GM19240 (cell line): ENCODE data around the gene ARID2.

Experiments
- DNase-seq: peaks from one replicate; pipeline ENCODE4 v3.0.0; 2011; ENCODE audit warnings: low spot score; ENCODE audit not compliant: insufficient read length

The ARID2 gene, protein sequence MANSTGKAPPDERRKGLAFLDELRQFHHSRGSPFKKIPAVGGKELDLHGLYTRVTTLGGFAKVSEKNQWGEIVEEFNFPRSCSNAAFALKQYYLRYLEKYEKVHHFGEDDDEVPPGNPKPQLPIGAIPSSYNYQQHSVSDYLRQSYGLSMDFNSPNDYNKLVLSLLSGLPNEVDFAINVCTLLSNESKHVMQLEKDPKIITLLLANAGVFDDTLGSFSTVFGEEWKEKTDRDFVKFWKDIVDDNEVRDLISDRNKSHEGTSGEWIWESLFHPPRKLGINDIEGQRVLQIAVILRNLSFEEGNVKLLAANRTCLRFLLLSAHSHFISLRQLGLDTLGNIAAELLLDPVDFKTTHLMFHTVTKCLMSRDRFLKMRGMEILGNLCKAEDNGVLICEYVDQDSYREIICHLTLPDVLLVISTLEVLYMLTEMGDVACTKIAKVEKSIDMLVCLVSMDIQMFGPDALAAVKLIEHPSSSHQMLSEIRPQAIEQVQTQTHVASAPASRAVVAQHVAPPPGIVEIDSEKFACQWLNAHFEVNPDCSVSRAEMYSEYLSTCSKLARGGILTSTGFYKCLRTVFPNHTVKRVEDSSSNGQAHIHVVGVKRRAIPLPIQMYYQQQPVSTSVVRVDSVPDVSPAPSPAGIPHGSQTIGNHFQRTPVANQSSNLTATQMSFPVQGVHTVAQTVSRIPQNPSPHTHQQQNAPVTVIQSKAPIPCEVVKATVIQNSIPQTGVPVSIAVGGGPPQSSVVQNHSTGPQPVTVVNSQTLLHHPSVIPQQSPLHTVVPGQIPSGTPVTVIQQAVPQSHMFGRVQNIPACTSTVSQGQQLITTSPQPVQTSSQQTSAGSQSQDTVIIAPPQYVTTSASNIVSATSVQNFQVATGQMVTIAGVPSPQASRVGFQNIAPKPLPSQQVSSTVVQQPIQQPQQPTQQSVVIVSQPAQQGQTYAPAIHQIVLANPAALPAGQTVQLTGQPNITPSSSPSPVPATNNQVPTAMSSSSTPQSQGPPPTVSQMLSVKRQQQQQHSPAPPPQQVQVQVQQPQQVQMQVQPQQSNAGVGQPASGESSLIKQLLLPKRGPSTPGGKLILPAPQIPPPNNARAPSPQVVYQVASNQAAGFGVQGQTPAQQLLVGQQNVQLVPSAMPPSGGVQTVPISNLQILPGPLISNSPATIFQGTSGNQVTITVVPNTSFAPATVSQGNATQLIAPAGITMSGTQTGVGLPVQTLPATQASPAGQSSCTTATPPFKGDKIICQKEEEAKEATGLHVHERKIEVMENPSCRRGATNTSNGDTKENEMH (N-terminal part only)

DNA sequence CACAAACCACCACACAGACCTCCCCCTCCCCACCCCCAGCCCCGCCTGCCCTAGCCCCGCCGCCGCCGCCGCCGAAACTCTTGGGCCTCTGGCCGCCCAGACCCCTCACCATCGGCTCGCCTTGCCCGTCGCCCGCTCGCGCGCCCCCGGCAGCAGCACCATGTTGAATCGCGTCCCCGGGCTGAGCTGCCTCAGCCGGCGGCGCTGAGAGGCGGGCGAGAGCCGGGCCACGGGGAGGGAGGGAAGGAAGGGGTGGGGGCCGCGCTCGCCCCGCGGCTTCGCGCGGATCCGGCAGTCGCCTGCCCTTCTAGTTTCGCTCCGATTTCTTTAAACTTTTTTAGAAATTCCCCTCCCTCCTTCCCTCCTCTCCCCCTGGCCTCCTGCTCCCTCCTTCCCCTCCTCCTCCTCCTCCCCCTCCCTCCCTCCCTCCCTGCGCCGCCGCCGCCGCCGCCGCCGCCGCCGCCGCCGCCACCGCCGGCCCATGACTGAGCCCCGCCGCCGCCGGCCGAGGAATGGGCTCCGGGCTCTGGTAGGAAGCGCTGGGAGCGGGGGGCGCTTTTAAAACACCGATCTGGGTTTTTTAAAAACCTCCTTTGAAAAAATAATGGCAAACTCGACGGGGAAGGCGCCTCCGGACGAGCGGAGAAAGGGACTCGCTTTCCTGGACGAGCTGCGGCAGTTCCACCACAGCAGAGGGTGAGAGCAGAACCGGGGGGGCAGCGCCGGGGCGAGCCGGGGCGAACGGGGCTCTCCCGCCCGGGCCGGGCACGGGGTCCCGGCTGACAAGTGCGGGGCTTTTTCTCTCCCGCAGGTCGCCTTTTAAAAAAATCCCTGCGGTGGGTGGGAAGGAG lies at the start of gene ARID2:
Gene ARID2, plus strand, starts transcription at position 474 of the 851 bp plus-strand sequence. Its CDS starts 131 bp downstream, at position 605.
- DNase-seq = peak; percentile 5

- DNase-seq = no peak
Measured at GRCh38 chr12:45680362-45680761, 49.1 kb upstream of the ARID2 start.

DNA sequence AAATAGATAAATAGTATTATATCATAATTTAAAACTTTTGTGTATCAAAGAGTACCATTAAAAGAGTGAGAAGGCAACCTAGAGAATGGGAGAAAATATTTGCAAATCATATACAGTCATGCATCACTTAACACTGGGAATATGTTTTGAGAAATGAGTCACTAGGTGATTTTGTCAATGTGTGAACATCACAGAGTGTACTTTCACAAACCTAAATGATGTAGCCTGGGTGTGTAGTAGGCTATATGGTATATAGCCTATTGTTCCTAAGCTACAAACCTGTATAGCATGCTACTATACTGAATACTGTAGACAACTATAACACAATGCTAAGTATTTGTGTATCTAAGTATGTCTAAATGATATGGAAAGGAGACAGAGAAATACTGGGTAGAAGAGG lies 48.0 kb upstream of the ARID2 start:
- no peak for DNase-seq

DNA sequence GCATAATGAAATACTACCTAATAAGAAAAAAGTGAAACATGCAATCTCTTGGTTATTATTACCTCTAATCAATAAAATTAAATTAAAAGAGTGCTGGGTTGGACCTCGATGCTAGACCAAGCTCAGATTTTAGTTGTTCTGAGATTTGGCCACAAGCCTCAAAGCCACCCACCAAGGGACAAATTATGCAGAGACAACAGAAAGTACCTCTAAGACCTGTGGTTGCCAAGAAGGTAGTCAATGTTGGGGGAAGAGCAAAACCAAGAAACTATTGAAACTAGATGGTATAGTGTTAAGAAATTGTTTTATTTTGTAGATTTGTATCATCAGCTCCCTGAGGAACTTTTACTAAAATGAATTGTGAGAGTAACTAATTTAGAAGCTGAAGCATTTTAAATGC lies 43.8 kb upstream of the ARID2 start:
- DNase-seq = no peak

DNA sequence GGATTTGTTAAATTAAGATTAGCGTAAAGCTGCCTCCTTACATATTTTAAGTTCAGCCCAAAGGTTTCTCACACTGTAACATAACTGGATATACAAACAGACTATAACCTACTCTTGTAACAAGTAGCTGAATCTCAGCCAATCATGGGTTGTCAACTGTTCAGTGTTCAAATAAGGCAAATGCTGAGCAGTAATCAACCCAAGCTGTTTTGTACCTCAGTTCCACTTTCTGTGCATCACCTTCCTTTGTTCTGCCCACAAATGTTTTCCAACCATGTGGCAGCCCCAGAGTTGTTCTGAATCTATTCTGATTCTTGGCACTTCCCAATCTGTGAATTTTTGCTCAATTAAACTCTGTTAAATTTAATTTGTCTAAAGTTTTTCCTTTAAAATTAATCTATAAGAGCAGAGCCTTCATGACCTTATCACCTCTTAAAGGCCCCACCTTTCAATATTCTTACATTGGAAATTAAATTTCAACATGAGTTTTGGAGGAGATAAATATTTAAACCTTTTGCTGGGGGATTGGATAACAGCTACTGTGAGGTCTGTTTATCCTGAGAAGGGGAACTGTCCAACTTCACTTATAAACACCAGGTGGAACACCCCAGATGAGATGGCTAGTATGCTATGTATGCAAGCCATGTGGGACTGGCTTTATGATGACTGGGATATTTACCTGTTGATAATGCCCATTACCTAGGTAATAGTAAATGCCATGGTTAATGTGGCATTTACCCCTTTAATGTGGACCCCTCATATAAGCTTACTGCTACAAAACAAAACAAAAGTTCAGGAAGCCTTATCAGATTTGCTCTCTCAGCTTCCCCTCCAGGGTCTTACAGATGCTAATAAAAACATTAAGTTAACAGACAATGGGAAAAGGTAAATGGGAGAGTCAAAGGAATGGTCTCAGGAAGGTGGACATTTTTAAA lies 42.2 kb upstream of the ARID2 start:
- no peak for DNase-seq

- DNase-seq = no peak
Measured at GRCh38 chr12:45688183-45688582, 41.3 kb upstream of the ARID2 start.

GRCh38 chr12:45695035-45695434 lies 34.5 kb upstream of the ARID2 start:
- DNase-seq = no peak

- DNase-seq = no peak
Measured at GRCh38 chr12:45695606-45696005, 33.9 kb upstream of the ARID2 start.

DNA sequence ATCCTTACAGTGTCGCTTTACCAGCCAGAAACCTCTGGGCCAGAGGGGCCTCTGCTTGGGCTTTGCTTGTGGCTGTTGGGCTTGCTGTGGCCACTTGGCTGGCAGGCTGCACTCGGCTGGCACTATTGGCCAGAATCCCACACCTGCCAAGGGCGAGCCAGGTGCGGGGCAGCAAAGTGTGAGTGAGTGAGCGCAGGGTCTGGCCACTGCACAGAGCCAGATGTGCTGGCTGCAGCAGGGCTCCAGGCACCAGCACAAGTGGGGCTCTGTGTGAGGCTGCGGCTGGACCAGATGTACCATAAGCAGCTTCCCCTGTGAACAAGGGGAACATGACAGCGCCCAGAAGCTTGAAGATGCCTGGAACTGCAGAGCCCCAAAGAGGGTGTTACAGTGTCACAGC lies 33.5 kb upstream of the ARID2 start:
- DNase-seq = no peak

DNA sequence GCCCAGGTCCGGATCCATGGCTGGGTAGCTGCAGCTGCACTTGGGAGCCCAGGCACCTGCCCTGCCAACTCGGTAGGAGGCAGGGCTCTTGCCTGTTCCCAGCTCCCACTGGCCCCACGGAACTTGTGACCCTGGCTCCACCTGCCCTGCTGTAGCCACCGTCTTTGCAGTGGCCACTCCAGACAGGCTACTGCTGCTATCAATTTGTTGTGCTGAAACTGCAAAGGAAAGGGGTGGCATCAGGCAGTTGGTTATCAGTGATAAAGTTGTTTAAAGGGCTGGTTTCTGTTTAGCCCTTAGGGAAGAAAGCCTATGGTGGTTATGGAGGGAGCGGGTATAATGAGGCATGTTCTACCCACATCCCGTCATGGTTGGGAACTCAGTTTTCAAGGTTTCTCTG lies 32.1 kb upstream of the ARID2 start:
- no peak for DNase-seq

- DNase-seq = no peak
Measured at GRCh38 chr12:45701296-45701695, 28.2 kb upstream of the ARID2 start.

GRCh38 chr12:45703942-45704341 lies 25.6 kb upstream of the ARID2 start:
- DNase-seq = no peak

DNA sequence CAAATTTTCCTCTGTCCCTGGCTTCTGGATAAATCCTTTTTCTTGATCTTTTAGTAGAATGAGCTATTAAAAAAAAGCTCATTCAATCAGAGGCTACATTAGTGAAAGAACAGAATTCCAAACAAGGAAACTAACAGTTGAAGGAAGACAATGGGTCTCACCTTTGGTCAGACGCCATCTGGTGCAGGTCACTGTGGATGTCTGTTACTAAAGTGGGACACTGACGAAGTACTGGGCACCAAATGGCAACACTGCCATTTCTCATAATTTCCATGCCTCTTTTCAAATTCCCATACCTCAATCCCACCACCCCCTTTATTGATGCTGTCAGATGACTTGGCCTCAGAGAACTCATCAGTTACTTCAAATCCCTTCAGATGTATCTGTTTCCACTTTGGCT lies 24.5 kb upstream of the ARID2 start:
- no peak for DNase-seq

DNA sequence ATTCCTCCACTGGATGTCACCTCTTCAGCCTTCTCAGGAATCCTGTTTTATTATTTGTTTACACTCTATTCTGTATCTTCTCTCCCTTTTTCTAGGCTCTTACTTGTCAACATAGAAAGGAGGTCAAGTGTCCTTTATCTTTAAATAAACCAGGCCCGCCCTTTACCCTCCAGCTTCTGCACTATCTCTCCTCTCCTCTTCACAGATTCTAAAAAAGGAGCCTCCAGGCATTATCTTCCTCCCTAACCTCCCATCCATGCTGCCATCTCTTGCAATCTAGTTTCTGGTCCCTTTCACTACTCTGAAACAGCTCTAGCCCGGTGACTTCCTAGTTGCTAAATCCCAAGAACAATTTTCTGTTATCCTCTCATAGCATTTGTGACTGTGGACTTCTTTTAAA lies 24.1 kb upstream of the ARID2 start:
- no peak for DNase-seq

- DNase-seq = no peak
Measured at GRCh38 chr12:45707241-45707857, 22.2 kb upstream of the ARID2 start.

- no peak for DNase-seq
Measured at GRCh38 chr12:45708363-45708762, 21.1 kb upstream of the ARID2 start.

GRCh38 chr12:45708901-45709300 lies 20.6 kb upstream of the ARID2 start:
- DNase-seq = no peak

- no peak for DNase-seq
Measured at GRCh38 chr12:45712319-45712718, 17.2 kb upstream of the ARID2 start.

GRCh38 chr12:45713078-45713477 lies 16.4 kb upstream of the ARID2 start:
- DNase-seq = no peak
